ENCODE results near the gene COL26A1. TPM values are rescaled to one million over a fixed set of nuclear protein-coding genes. Genes with fewer than 3 reads are reported as not detected.

The COL26A1 gene
- total and polyA plus RNA-seq, 2 experiments from 2014 or later = 11.6 to 19.1 TPM

GRCh38 chr7:101507791-101508252, 145.1 kb downstream of the COL26A1 start:
- Histone ChIP-seq H3K79me2 (no peaks in the 10 kb centered on the region), H2AFZ (no peak overlapping the region), H3K9me3 (ENCODE audit: low read depth) (no peaks in the 10 kb centered on the region), H4K20me1 (ENCODE audit: insufficient read depth, poor library complexity, severe bottlenecking) (no peaks in the 10 kb centered on the region), H3K9me2 (replicated peaks; ENCODE audit: insufficient read depth) (no peaks in the 10 kb centered on the region), H3K4me3 (no peak overlapping the region), H3K36me3 (replicated peaks; ENCODE audit: insufficient read depth, low read depth) (no peaks in the 10 kb centered on the region), H3K4me1 (ENCODE audit: insufficient read depth) (no peaks in the 10 kb centered on the region), H3K4me2 (peak overlapping the region; percentile 58), H3K27ac (peak overlapping the region; percentile 17), H3K27me3 (no peaks in the 10 kb centered on the region)
- peak; percentile 98 for TF ChIP-seq CTCF (IDR thresholded peaks at IDR 0.05; ENCODE audit: poor library complexity)
- no peak for TF ChIP-seq EZH2 (IDR thresholded peaks at IDR 0.05; ENCODE audit: borderline replicate concordance)
- peak; percentile 91 for DNase-seq (ENCODE audit: low spot score)
- 35% methylated on average over 9 of the region's 9 CpGs for WGBS (ENCODE audit: low lambda C conversion rate, missing lambda C conversion rate)

DNA sequence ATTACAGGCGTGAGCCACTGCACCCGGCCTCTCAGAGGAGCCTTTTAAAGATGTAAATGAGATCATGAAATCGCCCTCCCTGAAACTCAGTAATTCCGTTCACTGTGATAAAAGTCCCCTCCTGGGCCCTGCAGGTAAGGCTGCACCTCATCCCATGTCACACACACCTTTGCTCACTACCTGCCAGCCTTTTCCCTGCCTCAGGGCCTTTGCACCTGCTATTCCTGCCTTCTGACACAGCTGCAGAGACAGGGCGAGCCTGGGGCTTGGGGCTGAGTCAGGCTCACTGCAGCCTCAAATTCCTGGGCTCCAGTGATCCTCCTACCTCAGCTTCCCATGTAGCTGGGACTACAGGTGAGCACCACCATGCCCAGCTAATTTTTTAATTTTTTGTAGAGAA, 147.6 kb downstream of the COL26A1 start:
- WGBS (ENCODE audit: low lambda C conversion rate, missing lambda C conversion rate) = 93% methylated on average over 5 of the region's 5 CpGs
- TF ChIP-seq CTCF (IDR thresholded peaks at IDR 0.05; ENCODE audit: poor library complexity) (no peak), EZH2phosphoT487 (IDR thresholded peaks at IDR 0.05; ENCODE audit: low read depth, severe bottlenecking, unreplicated experiment) (no peak), EZH2 (IDR thresholded peaks at IDR 0.05; ENCODE audit: borderline replicate concordance) (no peak)

DNA sequence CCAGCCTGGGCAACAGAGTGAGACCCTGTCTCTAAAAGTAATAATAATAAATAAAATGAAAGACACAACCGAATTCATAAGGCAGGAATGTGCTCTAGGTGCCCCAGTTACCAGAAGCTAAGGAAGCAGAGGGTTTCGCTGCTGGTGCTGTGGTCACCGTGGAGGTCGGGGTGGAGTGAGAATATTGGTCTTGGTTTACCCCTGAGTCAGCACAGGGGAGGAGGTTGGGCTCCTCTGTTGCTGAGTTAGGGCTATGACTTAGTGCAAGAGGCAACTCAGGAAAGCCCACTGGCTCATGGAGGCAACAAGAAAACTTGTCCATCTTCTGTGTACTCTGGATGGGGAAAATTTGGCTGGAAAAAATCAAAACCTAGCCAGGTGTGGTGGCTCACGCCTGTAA, 149.3 kb downstream of the COL26A1 start:
- no peaks in the 10 kb centered on the region for H4K20me1 ChIP-seq (ENCODE audit: insufficient read depth, poor library complexity, severe bottlenecking)
- H3K27me3 ChIP-seq = no peaks in the 10 kb centered on the region
- no peaks in the 10 kb centered on the region for H3K4me1 ChIP-seq (ENCODE audit: insufficient read depth)
- no peak overlapping the region for H3K27ac ChIP-seq
- H3K36me3 ChIP-seq (replicated peaks; ENCODE audit: insufficient read depth, low read depth) = no peaks in the 10 kb centered on the region
- DNase-seq (ENCODE audit: low spot score) = no peak
- WGBS (ENCODE audit: low lambda C conversion rate, missing lambda C conversion rate) = 89% methylated on average over 5 of the region's 5 CpGs
- no peaks in the 10 kb centered on the region for H3K79me2 ChIP-seq
- H3K9me2 ChIP-seq (replicated peaks; ENCODE audit: insufficient read depth) = no peaks in the 10 kb centered on the region
- TF ChIP-seq EZH2phosphoT487 (IDR thresholded peaks at IDR 0.05; ENCODE audit: low read depth, severe bottlenecking, unreplicated experiment) (no peak), CTCF (IDR thresholded peaks at IDR 0.05; ENCODE audit: poor library complexity) (no peak), EZH2 (IDR thresholded peaks at IDR 0.05; ENCODE audit: borderline replicate concordance) (no peak)
- H2AFZ ChIP-seq = no peak overlapping the region
- H3K9me3 ChIP-seq (ENCODE audit: low read depth) = no peaks in the 10 kb centered on the region
- H3K4me3 ChIP-seq = no peak overlapping the region
- H3K4me2 ChIP-seq = no peak overlapping the region

More for the DNA sequence above, 147.6 kb downstream of the COL26A1 start:
- Histone ChIP-seq H4K20me1 (ENCODE audit: insufficient read depth, poor library complexity, severe bottlenecking) (no peaks in the 10 kb centered on the region), H3K9me2 (replicated peaks; ENCODE audit: insufficient read depth) (no peaks in the 10 kb centered on the region), H2AFZ (no peak overlapping the region), H3K4me3 (no peak overlapping the region), H3K27ac (no peak overlapping the region), H3K9me3 (ENCODE audit: low read depth) (no peaks in the 10 kb centered on the region), H3K4me2 (no peak overlapping the region), H3K27me3 (no peaks in the 10 kb centered on the region), H3K79me2 (no peaks in the 10 kb centered on the region), H3K36me3 (replicated peaks; ENCODE audit: insufficient read depth, low read depth) (no peaks in the 10 kb centered on the region), H3K4me1 (ENCODE audit: insufficient read depth) (no peaks in the 10 kb centered on the region)
- DNase-seq (ENCODE audit: low spot score) = no peak

GRCh38 chr7:101516851-101517250, 154.2 kb downstream of the COL26A1 start:
- no peaks in the 10 kb centered on the region for H3K79me2 ChIP-seq
- no peaks in the 10 kb centered on the region for H3K27me3 ChIP-seq
- H3K4me3 ChIP-seq = no peak overlapping the region
- H3K4me2 ChIP-seq = no peak overlapping the region
- peaks cover 6% of the 10 kb centered on the region for H3K4me1 ChIP-seq (ENCODE audit: insufficient read depth)
- no peak for DNase-seq (ENCODE audit: low spot score)
- no peaks in the 10 kb centered on the region for H3K36me3 ChIP-seq (replicated peaks; ENCODE audit: insufficient read depth, low read depth)
- no peaks in the 10 kb centered on the region for H4K20me1 ChIP-seq (ENCODE audit: insufficient read depth, poor library complexity, severe bottlenecking)
- TF ChIP-seq EZH2 (IDR thresholded peaks at IDR 0.05; ENCODE audit: borderline replicate concordance) = no peak
- no peak for TF ChIP-seq EZH2phosphoT487 (IDR thresholded peaks at IDR 0.05; ENCODE audit: low read depth, severe bottlenecking, unreplicated experiment)
- no peak for TF ChIP-seq CTCF (IDR thresholded peaks at IDR 0.05; ENCODE audit: poor library complexity)
- H3K27ac ChIP-seq = no peak overlapping the region
- H2AFZ ChIP-seq = no peak overlapping the region
- no peaks in the 10 kb centered on the region for H3K9me2 ChIP-seq (replicated peaks; ENCODE audit: insufficient read depth)
- 68% methylated on average over 9 of the region's 9 CpGs for WGBS (ENCODE audit: low lambda C conversion rate, missing lambda C conversion rate)
- no peaks in the 10 kb centered on the region for H3K9me3 ChIP-seq (ENCODE audit: low read depth)
